Uterus (tissue), 2 donors: ENCODE data around the gene RB1.

Source experiments
- POLR2A ChIP-seq, 2 donors: fragments of 450-650 bp; IDR thresholded peaks; one replicate each; pipeline ENCODE4 v1.6.1; 2016; ENCODE audit warnings: antibody characterized with exemption in 2 of 2, mild to moderate bottlenecking in 1 of 2, moderate library complexity in 1 of 2
- TF ChIP-seq, protein P1 (sequence below), 4 experiments: fragments of 200-600 bp in 2 of 4; fragments of 450-650 bp in 2 of 4; sonication (generic) in 2 of 4; IDR thresholded peaks; one replicate each; pipeline ENCODE4 v1.5.1; 2016 to 2019; ENCODE audit warnings: antibody characterized with exemption in 4 of 4, mild to moderate bottlenecking in 2 of 4, moderate library complexity in 1 of 4

DNA sequence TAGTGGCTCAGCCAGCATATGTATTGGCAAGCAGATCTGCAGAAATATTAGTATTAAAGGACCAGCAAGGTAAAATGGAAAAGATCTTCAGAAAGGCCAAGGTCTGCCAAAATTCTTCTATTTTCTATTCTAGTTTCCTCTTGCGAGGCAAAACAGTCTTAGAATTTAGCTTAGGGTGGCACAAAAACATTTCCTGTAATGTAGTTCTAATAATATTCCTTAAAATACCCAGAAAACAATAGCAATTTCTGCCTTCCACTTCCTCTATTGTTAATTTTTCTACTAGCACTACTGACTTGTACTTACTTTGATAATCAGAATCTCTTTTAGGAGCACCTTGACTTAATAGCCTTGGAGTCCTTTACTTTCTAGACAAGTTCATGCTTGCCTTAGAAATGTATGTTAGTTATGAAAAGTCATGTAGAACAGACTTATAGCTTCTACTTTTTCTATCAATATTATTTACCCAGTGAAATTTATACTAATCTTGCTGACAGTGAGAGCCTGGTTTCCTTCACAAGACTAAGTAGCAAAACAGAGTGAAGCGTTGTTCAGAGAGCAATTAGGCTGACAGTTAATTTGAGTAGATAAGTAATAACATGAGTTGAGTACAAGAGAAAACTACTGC lies 133.2 kb downstream of the RB1 start:
- TF ChIP-seq, protein P1, sequence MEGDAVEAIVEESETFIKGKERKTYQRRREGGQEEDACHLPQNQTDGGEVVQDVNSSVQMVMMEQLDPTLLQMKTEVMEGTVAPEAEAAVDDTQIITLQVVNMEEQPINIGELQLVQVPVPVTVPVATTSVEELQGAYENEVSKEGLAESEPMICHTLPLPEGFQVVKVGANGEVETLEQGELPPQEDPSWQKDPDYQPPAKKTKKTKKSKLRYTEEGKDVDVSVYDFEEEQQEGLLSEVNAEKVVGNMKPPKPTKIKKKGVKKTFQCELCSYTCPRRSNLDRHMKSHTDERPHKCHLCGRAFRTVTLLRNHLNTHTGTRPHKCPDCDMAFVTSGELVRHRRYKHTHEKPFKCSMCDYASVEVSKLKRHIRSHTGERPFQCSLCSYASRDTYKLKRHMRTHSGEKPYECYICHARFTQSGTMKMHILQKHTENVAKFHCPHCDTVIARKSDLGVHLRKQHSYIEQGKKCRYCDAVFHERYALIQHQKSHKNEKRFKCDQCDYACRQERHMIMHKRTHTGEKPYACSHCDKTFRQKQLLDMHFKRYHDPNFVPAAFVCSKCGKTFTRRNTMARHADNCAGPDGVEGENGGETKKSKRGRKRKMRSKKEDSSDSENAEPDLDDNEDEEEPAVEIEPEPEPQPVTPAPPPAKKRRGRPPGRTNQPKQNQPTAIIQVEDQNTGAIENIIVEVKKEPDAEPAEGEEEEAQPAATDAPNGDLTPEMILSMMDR (IDR thresholded peaks at IDR 0.05) = no peak
- TF ChIP-seq POLR2A (IDR thresholded peaks at IDR 0.05) = no peak
